Measurements from ENCODE around the gene BTF3. TPM values are rescaled to one million over a fixed set of nuclear protein-coding genes. Genes with fewer than 3 reads are reported as not detected.

Gene BTF3
- total and polyA plus RNA-seq, 2 of the 13 experiments (the other 11 are each of a cell fraction or from before 2014, with no cell fraction given), result 557 to 698 TPM

- TF ChIP-seq MXD3 (CRISPR knock-in tag; IDR thresholded peaks at IDR 0.05), result no peak
- TF ChIP-seq NFE2 (CRISPR knock-in tag; IDR thresholded peaks at IDR 0.05), result no peak
- no peak for TF ChIP-seq REST (IDR thresholded peaks at IDR 0.05; ENCODE audit: borderline replicate concordance in 1 of 2, low read depth in 1 of 2, low read length in 2 of 2)
- no peak for TF ChIP-seq ADNP (CRISPR knock-in tag; IDR thresholded peaks at IDR 0.05)
- no peak for TF ChIP-seq MYPOP (CRISPR knock-in tag; IDR thresholded peaks at IDR 0.05)
- no peak for TF ChIP-seq ZNF143 (CRISPR knock-in tag; IDR thresholded peaks at IDR 0.05)
- TF ChIP-seq IKZF1 (IDR thresholded peaks at IDR 0.05), result no peak
- TF ChIP-seq ZNF770 (CRISPR knock-in tag; IDR thresholded peaks at IDR 0.05), result no peak
- TF ChIP-seq CBX1 (IDR thresholded peaks at IDR 0.05; ENCODE audit: low read depth), result no peak
- no peak for TF ChIP-seq TAF1 (CRISPR knock-in tag; IDR thresholded peaks at IDR 0.05)
- TF ChIP-seq NFKBIZ (CRISPR knock-in tag; IDR thresholded peaks at IDR 0.05), result no peak
- TF ChIP-seq AHDC1 (CRISPR knock-in tag; IDR thresholded peaks at IDR 0.05; ENCODE audit: borderline replicate concordance), result no peak
- no peak for TF ChIP-seq SRSF4 (IDR thresholded peaks at IDR 0.05; ENCODE audit: low read depth, low read length, poor library complexity, severe bottlenecking)
Measured at GRCh38 chr5:73497497-73498056, 665 bp upstream of the BTF3 start (continued).
